ENCODE data around the gene NKAIN2.
"Not testable (repeated sequence)": the region's sequence is repeated elsewhere in the genome, so short reads cannot be mapped to it uniquely, and the experiment has no call there.

Gene NKAIN2

DNA sequence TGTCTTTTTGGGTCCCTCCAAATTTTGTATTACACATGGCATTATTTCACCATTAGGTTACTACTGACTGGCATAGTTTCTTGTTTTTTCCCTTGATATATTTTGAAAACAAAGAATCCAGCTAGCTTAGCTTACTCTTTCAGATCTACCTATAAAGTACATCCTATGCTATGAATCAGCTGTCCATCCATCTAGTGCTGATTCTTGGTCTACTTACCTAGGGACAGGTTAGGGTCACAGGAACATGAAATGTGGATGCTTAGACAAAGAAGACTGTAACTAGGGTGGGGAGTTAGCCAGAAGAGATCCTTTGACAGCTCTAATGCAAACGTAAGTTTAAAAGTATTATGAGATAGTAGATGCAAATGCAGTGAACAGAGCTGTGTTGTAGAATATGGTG is 91.7 kb downstream of the NKAIN2 start:
- DNase-seq (ENCODE audit: low read depth, low spot score), result no peak

GRCh38 chr6:123895806-123896205 is 92.1 kb downstream of the NKAIN2 start:
- no peak for DNase-seq (ENCODE audit: low read depth, low spot score)

DNA sequence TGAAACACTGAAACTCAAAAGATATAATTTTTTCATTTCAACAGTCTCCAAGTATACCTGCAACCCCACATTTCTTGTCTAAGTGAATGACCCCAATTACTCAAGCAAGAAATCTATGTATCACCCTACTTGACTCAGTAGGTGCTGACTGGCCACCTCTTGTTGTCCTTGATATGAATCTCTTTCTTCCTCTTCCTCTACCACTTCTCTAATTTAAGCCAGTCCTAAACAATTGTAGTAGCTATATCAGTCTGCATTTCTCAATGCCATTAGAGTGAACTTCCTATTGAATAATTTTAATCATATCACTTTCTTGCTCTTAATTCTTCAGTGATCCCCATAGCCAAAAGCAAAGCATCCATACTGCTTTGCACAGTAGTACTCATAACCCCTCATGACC is 93.2 kb downstream of the NKAIN2 start:
- no peak for DNase-seq (ENCODE audit: low read depth, low spot score)

GRCh38 chr6:123897965-123898364 is 94.3 kb downstream of the NKAIN2 start:
- DNase-seq (ENCODE audit: low read depth, low spot score), result no peak

- no peak for DNase-seq (ENCODE audit: low read depth, low spot score)
Measured at GRCh38 chr6:123898665-123899064, 95.0 kb downstream of the NKAIN2 start.

- no peak for DNase-seq (ENCODE audit: low read depth, low spot score)
Measured at GRCh38 chr6:123899745-123900144, 96.1 kb downstream of the NKAIN2 start.

GRCh38 chr6:123901436-123901835 is 97.8 kb downstream of the NKAIN2 start:
- DNase-seq (ENCODE audit: low read depth, low spot score), result no peak

DNA sequence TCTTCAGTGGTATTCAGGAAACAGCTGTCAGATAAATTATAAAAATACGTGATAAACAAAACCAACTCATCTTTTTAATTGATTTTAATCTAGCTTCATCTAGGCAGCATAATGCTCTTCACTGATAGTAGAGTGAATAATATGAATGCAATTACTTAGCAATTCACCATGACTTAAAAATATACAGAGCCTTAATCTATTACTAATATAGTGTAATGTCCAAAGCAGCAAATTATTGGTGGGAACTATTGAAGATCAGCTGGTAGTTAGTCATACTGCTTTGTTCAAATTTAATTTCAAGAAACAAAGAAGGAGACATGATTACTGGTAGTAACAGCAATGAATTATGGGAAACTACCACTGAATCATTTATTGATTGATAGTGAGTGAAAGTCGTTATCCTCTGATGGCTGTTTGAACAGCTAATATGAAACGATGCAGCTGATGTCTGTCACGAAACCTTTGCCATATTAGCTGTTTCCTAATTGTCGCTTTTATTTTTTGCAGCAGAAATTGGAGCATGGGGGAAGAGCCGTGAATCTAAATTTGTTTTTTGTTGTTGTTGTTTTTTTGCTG is 99.2 kb downstream of the NKAIN2 start:
- DNase-seq (ENCODE audit: low read depth, low spot score), result no peak

GRCh38 chr6:123904228-123904627 is 100.6 kb downstream of the NKAIN2 start:
- no peak for DNase-seq (ENCODE audit: low read depth, low spot score)

DNA sequence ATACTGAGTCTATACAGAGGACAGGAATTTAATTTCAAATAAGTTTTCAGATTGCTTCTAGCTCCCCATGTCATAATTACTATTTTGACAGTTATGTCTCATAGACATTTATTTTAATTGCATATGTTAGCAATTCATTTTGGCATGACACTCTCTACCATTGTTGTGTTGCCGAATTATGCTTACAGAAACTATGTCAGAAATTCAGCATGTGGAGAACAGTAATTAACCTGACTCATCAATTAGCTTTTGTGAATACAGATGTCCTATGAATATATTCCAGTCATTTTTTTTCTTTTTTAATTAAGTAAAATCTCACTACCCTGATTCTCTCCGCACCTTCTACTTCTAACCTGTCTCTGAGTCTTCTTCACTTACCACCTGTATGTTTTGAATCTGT is 105.1 kb downstream of the NKAIN2 start:
- DNase-seq (ENCODE audit: low read depth, low spot score), result no peak

- no peak for DNase-seq (ENCODE audit: low read depth, low spot score)
Measured at GRCh38 chr6:123909989-123910388, 106.3 kb downstream of the NKAIN2 start.

DNA sequence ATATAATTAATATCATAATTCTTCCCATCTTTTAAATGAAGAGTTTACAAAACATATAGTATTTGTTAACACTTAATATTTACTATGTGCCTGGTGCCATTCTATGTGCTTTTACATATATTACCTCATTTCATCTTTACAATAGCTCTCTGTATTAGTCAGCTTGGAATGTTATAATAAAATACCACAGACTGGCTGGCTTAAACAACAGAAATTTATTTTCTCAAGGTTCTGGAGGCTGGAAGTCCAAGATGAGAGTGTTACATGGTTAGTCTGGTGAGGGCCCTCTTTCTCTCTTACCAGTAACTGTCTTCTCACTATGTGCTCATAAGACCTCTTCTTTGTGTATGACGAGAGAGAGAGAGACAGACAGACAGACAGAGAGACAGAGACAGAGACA is 110.2 kb downstream of the NKAIN2 start:
- no peak for DNase-seq (ENCODE audit: low read depth, low spot score)

- not testable (repeated sequence) for DNase-seq (ENCODE audit: low read depth, low spot score)
Measured at GRCh38 chr6:123923379-123923778, 119.7 kb downstream of the NKAIN2 start.

GRCh38 chr6:123925350-123925749 is 121.7 kb downstream of the NKAIN2 start:
- DNase-seq (ENCODE audit: low read depth, low spot score), result no peak

GRCh38 chr6:123925842-123926399 is 122.3 kb downstream of the NKAIN2 start:
- DNase-seq (ENCODE audit: low read depth, low spot score), result no peak

- no peak for DNase-seq (ENCODE audit: low read depth, low spot score)
Measured at GRCh38 chr6:123928529-123928928, 124.9 kb downstream of the NKAIN2 start.

GRCh38 chr6:123931928-123932327 is 128.3 kb downstream of the NKAIN2 start:
- DNase-seq (ENCODE audit: low read depth, low spot score), result no peak

DNA sequence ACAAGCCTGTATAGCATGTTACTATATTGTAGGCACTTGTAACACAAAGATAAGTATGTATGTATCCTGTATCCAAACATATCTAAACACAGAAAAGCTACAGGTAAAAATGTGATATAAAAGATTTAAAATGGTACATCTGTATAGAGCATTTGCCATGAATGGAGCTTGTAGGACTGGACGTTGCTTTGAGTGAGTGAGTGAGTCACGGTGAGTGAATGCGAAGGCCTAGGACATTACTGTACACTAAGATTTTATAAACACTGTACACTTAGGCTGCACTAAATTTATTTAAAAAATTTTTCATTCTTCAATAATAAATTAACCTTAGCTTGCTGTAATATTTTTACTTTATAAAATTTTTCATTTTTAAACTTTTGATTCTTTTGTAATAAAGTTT is 136.9 kb downstream of the NKAIN2 start:
- no peak for DNase-seq (ENCODE audit: low read depth, low spot score)

- no peak for DNase-seq (ENCODE audit: low read depth, low spot score)
Measured at GRCh38 chr6:123941855-123942254, 138.2 kb downstream of the NKAIN2 start.

DNA sequence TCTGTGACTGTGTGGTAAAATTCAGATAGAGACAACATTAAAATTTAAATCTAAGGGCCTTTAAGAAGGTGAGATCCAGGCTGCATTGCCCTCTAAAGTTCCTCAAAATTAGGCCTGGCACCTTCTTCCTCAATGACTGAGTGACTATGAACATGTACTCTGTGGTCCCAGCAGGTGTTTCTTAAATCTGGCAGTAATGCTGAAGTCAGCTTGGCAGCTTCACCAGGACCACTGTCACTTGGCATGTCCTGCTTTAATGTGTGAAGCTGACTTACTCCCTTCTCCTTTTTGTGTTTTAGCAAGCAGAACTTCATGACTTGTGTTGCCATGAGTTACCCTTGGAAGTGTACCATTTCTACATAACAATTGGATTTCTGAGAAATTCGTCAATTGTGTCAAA is 141.7 kb downstream of the NKAIN2 start:
- no peak for DNase-seq (ENCODE audit: low read depth, low spot score)

- no peak for DNase-seq (ENCODE audit: low read depth, low spot score)
Measured at GRCh38 chr6:123953920-123954319, 150.3 kb downstream of the NKAIN2 start.

- DNase-seq (ENCODE audit: low read depth, low spot score), result no peak
Measured at GRCh38 chr6:123956492-123957139, 153.0 kb downstream of the NKAIN2 start.

DNA sequence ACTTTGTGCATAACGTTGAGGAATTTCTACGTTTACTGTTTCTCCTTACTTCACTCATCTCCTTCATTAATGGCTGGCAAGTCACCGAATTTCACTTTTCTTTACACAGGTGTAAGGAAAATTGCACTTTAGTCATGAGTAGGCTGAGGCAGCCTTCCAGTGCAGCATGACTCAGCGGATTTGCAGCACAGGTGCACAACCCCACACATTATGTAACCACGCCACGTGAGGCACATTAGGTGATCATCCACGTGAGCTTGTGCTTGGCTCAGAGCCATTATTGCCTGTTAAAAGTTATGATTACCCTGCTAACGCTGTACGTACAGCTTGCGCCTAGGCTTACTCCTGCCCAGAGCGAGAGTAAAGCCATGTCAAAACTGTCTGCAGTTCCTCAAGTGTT is 158.8 kb downstream of the NKAIN2 start:
- DNase-seq (ENCODE audit: low read depth, low spot score), result no peak
